Endothelial cell of hepatic sinusoid (primary cell): ENCODE measurements around the gene GRWD1.
"Not testable (repeated sequence)": the region's sequence is repeated elsewhere in the genome, so short reads cannot be mapped to it uniquely, and the experiment has no call there.

Experiments used
- in situ Hi-C: cut with HindIII; loops from 2 replicates; pipeline ENCODE4 v1.10.0; 2017; ENCODE audit warnings: low sequenced_read_pairs

The GRWD1 gene

GRCh38 chr19:48478339-48479256 is 32.8 kb downstream of the GRWD1 start:
- in situ Hi-C loops: no loop called here

DNA sequence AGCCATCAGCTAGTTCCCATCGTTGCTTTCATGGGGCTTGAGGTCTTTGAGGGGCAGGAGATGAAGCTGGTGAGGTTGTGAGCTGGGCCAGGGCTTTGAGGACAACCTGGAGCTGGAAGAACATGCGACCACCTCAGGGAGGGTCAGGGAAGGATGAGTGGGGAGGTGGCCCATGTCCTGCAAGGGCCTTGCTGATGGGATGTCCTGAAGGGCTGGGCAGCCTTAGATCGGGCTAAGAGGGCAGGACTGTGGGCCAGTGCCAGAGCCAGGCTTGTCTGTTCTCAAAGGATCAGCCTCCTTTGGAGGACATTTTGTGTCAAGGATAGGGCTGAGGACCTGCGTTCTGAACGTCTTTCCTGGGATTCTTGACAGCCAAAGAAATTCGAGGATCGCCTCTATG is 33.9 kb downstream of the GRWD1 start:
- in situ Hi-C loops: no loop called here

- in situ Hi-C loops: no loop called here
Observed at GRCh38 chr19:48480183-48480557, 34.4 kb downstream of the GRWD1 start.

- in situ Hi-C loops: no loop called here
Observed at GRCh38 chr19:48480558-48481500, 35.0 kb downstream of the GRWD1 start.

DNA sequence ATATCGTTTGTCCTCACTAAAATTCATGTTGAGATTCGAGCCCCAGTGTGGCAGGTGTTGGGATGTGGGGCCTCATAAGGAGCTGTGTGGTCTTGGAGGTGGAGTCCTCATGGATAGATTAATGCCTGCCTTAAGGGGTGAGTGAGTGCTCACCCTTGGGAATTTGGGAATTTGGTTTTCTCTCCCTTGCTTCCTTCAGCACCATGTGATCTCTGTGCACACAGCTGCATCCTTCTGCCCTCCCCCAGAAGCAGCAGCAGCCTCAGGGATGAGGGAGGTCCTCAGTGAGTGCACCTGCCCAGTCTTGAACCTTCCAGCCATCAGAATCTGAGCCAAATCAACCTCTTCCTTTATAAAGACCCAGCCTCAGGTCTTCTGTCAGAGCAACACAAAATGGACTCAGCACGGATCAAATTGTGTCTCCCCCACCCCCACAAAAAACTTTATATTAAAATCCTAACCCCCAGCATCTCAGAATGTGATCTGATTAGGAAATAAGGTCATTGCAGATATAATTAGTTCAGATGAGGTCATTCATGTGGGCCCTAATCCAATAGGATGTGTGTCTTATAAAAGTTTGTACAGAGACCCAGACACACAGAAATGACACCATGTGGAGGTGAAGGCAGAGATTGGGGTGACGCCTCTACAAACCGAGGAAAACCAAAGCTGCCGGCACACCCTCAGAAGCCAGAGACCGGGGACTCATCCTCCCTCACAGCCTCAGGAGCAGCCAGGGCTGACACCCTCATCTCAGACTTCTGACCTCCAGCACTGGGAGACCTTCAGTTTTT is 36.3 kb downstream of the GRWD1 start:
- in situ Hi-C loops: no loop called here

GRCh38 chr19:48483301-48483700 is 37.5 kb downstream of the GRWD1 start:
- in situ Hi-C loops: no loop called here

GRCh38 chr19:48484247-48484893 is 38.6 kb downstream of the GRWD1 start:
- in situ Hi-C loops: no loop called here

DNA sequence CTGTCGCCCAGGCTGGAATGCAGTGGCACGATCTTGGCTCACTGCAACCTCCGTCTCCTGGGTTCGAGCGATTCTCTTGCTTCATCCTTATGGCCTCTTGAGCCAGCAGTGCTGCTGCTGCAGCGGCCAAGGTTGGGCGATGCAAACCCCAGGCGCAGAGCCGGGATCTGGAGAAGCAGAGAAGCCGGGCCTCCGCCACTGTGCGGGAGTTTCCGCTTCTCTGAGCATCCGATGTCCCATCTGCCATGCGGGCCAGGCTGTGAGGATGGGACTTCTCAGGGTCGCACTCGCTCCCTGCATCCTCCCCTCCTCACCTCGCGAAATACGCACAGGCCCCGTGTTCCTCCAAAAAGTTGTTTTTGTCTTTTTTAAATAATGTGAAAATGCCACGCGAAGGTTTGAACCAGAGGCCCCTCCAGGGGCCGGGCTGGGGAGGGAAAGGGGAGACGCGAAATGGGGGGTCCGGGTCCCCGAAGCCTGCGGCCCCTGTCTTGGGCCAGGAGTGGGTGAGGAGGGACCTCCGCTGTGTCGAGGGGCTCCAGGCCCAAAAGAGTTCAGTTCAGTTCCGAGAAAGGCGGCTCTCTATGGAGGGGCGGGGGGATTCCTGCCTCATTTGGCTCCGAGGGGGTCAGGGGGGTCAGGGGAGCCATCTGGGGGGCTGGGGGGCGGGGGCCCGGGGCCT is 39.3 kb downstream of the GRWD1 start:
- in situ Hi-C loops: no loop called here

GRCh38 chr19:48486706-48487105 is 40.9 kb downstream of the GRWD1 start:
- in situ Hi-C loops: not testable (repeated sequence)

DNA sequence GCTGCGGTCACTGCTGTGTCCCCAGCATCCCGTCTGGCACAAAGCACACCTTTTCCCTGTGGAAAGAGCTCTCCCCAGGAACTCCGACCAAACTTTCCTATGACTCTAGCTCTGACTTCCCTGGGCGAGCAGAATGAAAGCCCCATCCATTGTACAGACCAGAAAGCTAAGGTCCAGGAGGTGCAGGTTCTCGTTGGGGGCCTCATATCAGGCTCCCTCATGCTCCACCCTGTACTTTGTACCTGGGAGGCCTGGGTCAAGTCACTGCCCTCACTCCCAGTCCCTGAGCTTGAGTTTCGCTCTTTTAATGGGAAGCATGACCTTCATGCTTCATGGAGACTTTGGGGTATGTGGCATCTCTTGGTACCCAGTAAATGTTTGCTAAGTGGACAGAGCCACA is 41.8 kb downstream of the GRWD1 start:
- in situ Hi-C loops: no loop called here

GRCh38 chr19:48487948-48488347 is 42.2 kb downstream of the GRWD1 start:
- in situ Hi-C loops: no loop called here

- in situ Hi-C loops: not testable (repeated sequence)
Observed at GRCh38 chr19:48488478-48488877, 42.7 kb downstream of the GRWD1 start.

DNA sequence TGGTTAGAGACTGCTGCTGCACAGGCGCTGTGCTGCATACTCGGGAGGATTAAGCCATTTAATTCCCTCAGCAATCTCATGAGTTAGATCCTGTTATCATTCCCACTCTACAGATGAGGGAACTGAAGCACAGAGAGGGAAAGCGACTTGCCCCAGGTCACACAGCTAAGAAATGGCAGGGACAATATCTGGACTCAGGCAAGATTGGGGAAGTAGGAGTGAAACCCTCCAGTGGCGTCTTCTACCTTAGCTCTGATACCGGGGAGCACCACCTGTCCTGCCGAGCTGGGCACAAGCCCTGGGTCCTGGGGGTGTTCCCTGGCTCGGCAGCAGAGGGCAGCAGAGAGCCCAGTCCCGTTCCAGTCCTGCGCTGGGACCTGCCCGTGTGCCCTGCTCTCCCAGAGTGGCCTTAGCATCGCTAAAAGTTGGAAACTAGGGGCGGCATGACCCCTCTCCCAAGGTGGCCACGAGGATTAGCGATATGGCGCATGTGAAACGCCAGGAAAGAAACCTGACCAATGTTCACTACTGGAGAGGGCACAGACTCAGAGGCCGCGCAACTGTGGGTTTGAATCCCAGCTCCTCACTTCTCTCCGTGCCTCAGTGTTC is 43.9 kb downstream of the GRWD1 start:
- in situ Hi-C loops: no loop called here

DNA sequence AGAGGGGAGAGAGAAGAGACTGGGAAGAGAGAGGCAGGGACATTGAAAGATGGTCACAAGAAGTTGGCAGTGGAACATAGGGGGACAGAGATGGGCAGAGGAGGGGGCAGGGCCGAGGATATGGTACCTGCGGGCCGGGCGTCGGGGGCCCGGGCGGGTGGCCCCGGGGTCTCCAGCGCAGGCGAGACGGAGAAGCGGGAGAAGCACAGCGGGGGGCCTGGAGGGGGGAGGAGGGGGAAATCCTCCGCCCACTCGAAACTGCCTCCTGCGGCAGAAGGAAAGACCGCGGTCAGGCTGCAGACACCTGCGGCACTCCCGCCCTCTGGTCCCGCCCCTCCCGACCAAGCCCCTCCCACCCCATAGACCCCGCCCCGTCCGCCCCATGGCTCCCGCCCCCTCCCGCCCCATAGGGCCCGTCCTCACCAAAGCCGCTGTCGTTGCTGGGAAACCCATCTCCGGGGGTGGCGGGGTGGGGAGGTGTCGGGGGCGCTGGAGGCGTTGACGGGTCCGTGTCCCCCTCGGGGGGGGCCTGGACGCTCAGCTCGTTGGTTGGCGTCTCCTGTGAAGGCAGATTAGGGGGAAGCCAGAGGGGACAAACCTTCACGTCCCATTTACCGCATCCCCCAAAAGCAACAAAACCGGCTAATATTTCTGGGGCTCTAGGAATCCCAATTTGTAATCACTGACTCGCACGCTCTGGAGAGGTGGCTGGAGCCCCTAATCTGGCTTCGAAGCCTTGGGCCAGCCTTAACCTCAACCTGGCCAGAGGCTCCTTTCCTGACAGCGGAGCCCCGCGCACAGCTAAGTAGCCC is 45.4 kb downstream of the GRWD1 start:
- in situ Hi-C loops: no loop called here

- in situ Hi-C loops: no loop called here
Observed at GRCh38 chr19:48491793-48492123, 46.0 kb downstream of the GRWD1 start.

DNA sequence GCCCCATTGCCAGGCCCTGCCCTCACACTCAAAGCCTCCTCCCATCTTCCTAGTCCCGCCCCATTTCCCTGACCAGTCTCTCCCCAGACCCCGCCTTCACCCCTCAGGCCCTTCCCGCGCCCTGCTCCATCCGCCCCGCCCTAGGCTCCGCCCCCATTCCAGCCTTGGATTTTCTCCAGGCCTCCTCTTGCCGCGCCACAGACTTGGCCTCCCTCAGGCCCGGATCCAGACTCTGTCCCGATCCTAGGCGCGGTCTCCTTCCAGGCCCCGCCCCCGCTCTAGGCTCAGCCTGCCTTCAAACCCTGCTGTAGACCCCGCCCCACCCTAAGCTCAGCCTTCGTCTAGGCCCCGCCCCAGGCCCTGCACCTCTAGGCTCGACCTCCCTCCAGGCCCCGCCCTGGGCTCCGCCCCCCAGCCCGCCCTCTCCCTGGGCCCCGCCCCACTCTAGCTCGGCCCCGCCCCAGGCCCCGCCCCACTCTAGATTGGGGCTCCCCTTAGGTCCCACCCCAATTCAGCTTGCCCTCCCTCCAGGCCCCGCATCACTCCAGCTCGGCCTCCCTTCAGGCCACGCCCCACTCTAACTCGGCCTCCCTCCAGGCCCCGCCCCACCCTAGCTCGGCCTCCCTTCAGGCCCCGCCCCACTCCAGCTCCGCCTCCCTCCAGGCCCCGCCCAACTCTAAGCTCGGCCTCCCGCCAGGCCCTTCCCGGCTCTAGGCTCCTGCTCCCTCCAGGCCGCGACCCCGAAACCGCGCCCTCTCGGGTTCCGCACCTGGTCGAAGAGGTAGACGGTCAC is 47.3 kb downstream of the GRWD1 start:
- in situ Hi-C loops: no loop called here

DNA sequence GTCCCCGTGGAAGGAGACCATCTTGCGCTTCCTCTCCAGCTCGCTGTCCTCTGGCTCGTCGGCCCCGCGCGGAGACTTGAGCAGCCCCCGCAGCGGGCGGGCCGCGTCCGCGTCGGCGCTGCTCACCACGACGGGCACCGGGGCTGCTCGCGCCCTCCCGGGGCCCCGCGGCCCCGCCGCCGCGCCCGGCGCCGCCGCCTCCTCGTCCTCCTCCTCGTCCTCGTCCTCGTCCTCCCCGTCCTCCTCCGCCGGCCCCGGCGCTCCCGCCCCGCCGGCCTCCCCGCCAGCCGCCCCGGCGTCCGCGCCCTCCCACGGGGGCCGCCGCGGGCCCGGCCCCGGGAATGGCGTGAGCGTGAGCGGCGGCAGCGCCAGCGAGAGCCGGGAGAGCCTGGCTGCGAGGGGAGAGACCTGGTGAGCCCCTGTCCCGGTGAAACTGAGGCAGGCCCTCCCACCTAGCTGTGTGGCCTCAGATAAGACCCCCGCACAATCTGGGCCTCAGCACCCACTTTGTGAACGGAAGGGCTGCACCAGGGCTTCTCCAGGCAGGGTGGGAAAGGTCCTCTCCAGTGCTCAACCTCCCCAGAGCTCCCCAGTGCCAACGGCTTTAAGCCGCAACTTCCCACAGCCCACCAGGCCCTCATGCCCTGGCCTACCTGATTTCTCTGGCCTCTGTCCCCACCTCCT is 48.1 kb downstream of the GRWD1 start:
- in situ Hi-C loops: no loop called here
